H9 (cell line): ENCODE results near the gene TET2. TPM values are rescaled to one million over a fixed set of nuclear protein-coding genes. Genes with fewer than 3 reads are reported as not detected.

Experiments
- DNase-seq: peaks from one replicate; pipeline ENCODE4 v3.0.0-alpha.2; 2017
- H2AFZ ChIP-seq: one replicate; pipeline ENCODE4 v1.6.1; 2013; ENCODE audit warnings: mild to moderate bottlenecking, low read length, control low read depth, moderate library complexity
- H2AK5ac ChIP-seq: 2 replicates; pipeline ENCODE4 v1.6.1; 2013; ENCODE audit warnings: low read length, control low read depth, mixed read lengths; ENCODE audit not compliant: insufficient read length
- H2BK120ac ChIP-seq: one replicate; pipeline ENCODE4 v1.6.1; 2013; ENCODE audit warnings: low read depth, mild to moderate bottlenecking, low read length, control low read depth, inconsistent platforms; ENCODE audit not compliant: poor library complexity, severe bottlenecking
- H2BK12ac ChIP-seq: 2 replicates; pipeline ENCODE4 v1.6.1; 2013; ENCODE audit warnings: low read length, control low read depth, mixed read lengths, low read depth; ENCODE audit not compliant: insufficient read length
- H2BK15ac ChIP-seq: 2 replicates; pipeline ENCODE4 v1.6.1; 2013; ENCODE audit warnings: low read depth, low read length, control low read depth
- H2BK20ac ChIP-seq: one replicate; pipeline ENCODE4 v1.6.1; 2013; ENCODE audit warnings: low read depth, mild to moderate bottlenecking, low read length, control low read depth, inconsistent platforms; ENCODE audit not compliant: poor library complexity, severe bottlenecking
- H2BK5ac ChIP-seq: 2 replicates; pipeline ENCODE4 v1.6.1; 2013; ENCODE audit warnings: low read length, control low read depth, mixed read lengths; ENCODE audit not compliant: insufficient read length
- H3K14ac ChIP-seq: 2 replicates; pipeline ENCODE4 v1.6.1; 2013; ENCODE audit warnings: low read length, control low read depth; ENCODE audit not compliant: insufficient read depth
- H3K18ac ChIP-seq: 2 replicates; pipeline ENCODE4 v1.6.1; 2013; ENCODE audit warnings: low read depth, mild to moderate bottlenecking, mixed read lengths, low read length, control low read depth; ENCODE audit not compliant: insufficient read length
- H3K23ac ChIP-seq: 2 replicates; pipeline ENCODE4 v1.6.1; 2013; ENCODE audit warnings: low read length, control low read depth, mixed read lengths, low read depth; ENCODE audit not compliant: insufficient read length
- H3K23me2 ChIP-seq: 2 replicates; pipeline ENCODE4 v1.6.1; 2013; ENCODE audit warnings: low read depth, mild to moderate bottlenecking, mixed read lengths, low read length, control low read depth; ENCODE audit not compliant: insufficient read length, poor library complexity, severe bottlenecking
- H3K27ac ChIP-seq: 2 replicates; pipeline ENCODE4 v1.5.1; 2013; ENCODE audit warnings: low read length, control low read depth, mixed read lengths, low read depth; ENCODE audit not compliant: insufficient read length
- H3K27me3 ChIP-seq: 2 replicates; pipeline ENCODE4 v1.6.1; 2013; ENCODE audit warnings: low read length, control low read depth, inconsistent platforms; ENCODE audit not compliant: insufficient read depth
- H3K4ac ChIP-seq: 2 replicates; pipeline ENCODE4 v1.6.1; 2013; ENCODE audit warnings: low read depth, mild to moderate bottlenecking, control low read depth, inconsistent platforms, low read length, moderate library complexity
- H3K4me1 ChIP-seq: 2 replicates; pipeline ENCODE4 v1.6.1; 2013; ENCODE audit warnings: low read length, control low read depth, inconsistent platforms; ENCODE audit not compliant: insufficient read depth
- H3K4me2 ChIP-seq: 2 replicates; pipeline ENCODE4 v1.6.1; 2013; ENCODE audit warnings: low read length, control low read depth, mixed read lengths; ENCODE audit not compliant: insufficient read length, insufficient read depth
- H3K56ac ChIP-seq: 2 replicates; pipeline ENCODE4 v1.6.1; 2013; ENCODE audit warnings: low read depth, mild to moderate bottlenecking, mixed read lengths, low read length, control low read depth; ENCODE audit not compliant: insufficient read length
- H3K79me1 ChIP-seq: 2 replicates; pipeline ENCODE4 v1.6.1; 2013; ENCODE audit warnings: low read depth, mild to moderate bottlenecking, moderate library complexity, low read length, control low read depth, inconsistent platforms; ENCODE audit not compliant: insufficient read depth, poor library complexity, severe bottlenecking
- H3K79me2 ChIP-seq: 2 replicates; pipeline ENCODE4 v1.6.1; 2013; ENCODE audit warnings: low read length, control low read depth, inconsistent platforms; ENCODE audit not compliant: insufficient read depth
- H3K9ac ChIP-seq: 2 replicates; pipeline ENCODE4 v1.6.1; 2013; ENCODE audit warnings: low read length, control low read depth, mixed read lengths; ENCODE audit not compliant: insufficient read length; ENCODE audit errors: extremely low read depth
- H3K9me3 ChIP-seq: one replicate; pipeline ENCODE4 v1.6.1; 2013; ENCODE audit warnings: low read depth, low read length, inconsistent platforms; ENCODE audit not compliant: control insufficient read depth
- H3T11ph ChIP-seq: one replicate; pipeline ENCODE4 v1.6.1; 2013; ENCODE audit warnings: mild to moderate bottlenecking, low read length, control low read depth, inconsistent platforms
- H4K20me1 ChIP-seq: one replicate; pipeline ENCODE4 v1.6.1; 2013; ENCODE audit not compliant: control insufficient read depth, insufficient read length, insufficient read depth
- H4K5ac ChIP-seq: 2 replicates; pipeline ENCODE4 v1.6.1; 2013; ENCODE audit warnings: low read depth, mild to moderate bottlenecking, mixed read lengths, low read length, control low read depth; ENCODE audit not compliant: insufficient read length
- H4K8ac ChIP-seq: replicated peaks from 2 replicates; pipeline ENCODE4 v1.6.1; 2013; ENCODE audit warnings: low read length, control low read depth, mixed read lengths, low read depth; ENCODE audit not compliant: insufficient read length
- H4K91ac ChIP-seq: 2 replicates; pipeline ENCODE4 v1.6.1; 2013; ENCODE audit warnings: low read depth, mild to moderate bottlenecking, moderate library complexity, mixed read lengths, low read length, control low read depth; ENCODE audit not compliant: insufficient read length
- H3K27ac Mint-ChIP-seq, 3 experiments: 2 replicates in 2 of 3; 3 replicates in 1 of 3; pipeline ENCODE4 v1.8.0; 2020 to 2021; ENCODE audit warnings: mixed read lengths in 3 of 3, mild to moderate bottlenecking in 1 of 3, moderate library complexity in 1 of 3
- H3K27me3 Mint-ChIP-seq: 2 replicates; pipeline ENCODE4 v1.8.0; 2021; ENCODE audit warnings: low read depth, mild to moderate bottlenecking, moderate library complexity, mixed read lengths
- H3K36me3 Mint-ChIP-seq, 3 experiments: 2 replicates in 2 of 3; 3 replicates in 1 of 3; pipeline ENCODE4 v1.8.0; 2020 to 2021; ENCODE audit warnings: low read depth in 3 of 3, mixed read lengths in 3 of 3; ENCODE audit not compliant: insufficient read depth in 1 of 3
- H3K4me1 Mint-ChIP-seq, 2 experiments: 2 replicates each; pipeline ENCODE4 v1.8.0; 2020; ENCODE audit warnings: mixed read lengths in 2 of 2
- H3K4me3 Mint-ChIP-seq, 2 experiments: 2 replicates in 1 of 2; 3 replicates in 1 of 2; pipeline ENCODE4 v1.8.0; 2020 to 2021; ENCODE audit warnings: mild to moderate bottlenecking in 2 of 2, mixed read lengths in 2 of 2, moderate library complexity in 1 of 2
- H3K9me3 Mint-ChIP-seq, 2 experiments: 2 replicates in 1 of 2; 3 replicates in 1 of 2; pipeline ENCODE4 v1.8.0; 2020; ENCODE audit warnings: mild to moderate bottlenecking in 2 of 2, mixed read lengths in 2 of 2, moderate library complexity in 1 of 2
- CTCF ChIP-seq: fragments of 200-600 bp; sonication (generic); conservative IDR thresholded peaks from 3 replicates; pipeline ENCODE4 v1.8.0; 2021; ENCODE audit warnings: antibody characterized with exemption, mild to moderate bottlenecking
- WGBS: extraction: QIAGEN DNeasy Blood & Tissue Kit; methylation state at CpG from one replicate; pipeline ENCODE4 v1.1.7; 2013; ENCODE audit warnings: missing lambda C conversion rate, low lambda C conversion rate, mixed read lengths; ENCODE audit not compliant: insufficient read length; ENCODE audit errors: extremely low coverage; 5-methylcytosine and 5-hydroxymethylcytosine counted together
- total RNA-seq: library from RNA; stranded (reverse); gene quantifications from 2 replicates; pipeline ENCODE4 v1.2.1, GENCODE V29; 2021

Gene TET2
- total RNA-seq, 1 experiment from 2014 or later: 3.1 TPM

GRCh38 chr4:105207386-105207785 lies 60.7 kb downstream of the TET2 start:
- Histone ChIP-seq H3K4ac (no peak overlapping the region), H4K8ac (no peak overlapping the region), H2BK12ac (no peak overlapping the region), H2BK5ac (no peak overlapping the region), H2BK20ac (no peak overlapping the region), H2BK15ac (no peak overlapping the region), H4K5ac (no peak overlapping the region), H3K14ac (no peak overlapping the region), H3K23ac (no peak overlapping the region), H3K18ac (no peak overlapping the region), H3K79me1 (no peaks in the 10 kb centered on the region), H3K4me1 (no peaks in the 10 kb centered on the region; the same call in 1 of the 2 replicates), H3K4me2 (no peak overlapping the region), H2AK5ac (no peak overlapping the region), H3K9me3 (no peaks in the 10 kb centered on the region), H4K20me1 (no peaks in the 10 kb centered on the region), H2BK120ac (no peak overlapping the region), H3K56ac (no peak overlapping the region), H3T11ph (no peak overlapping the region), H3K27ac (no peak overlapping the region), H3K9ac (no peak overlapping the region), H3K27me3 (no peaks in the 10 kb centered on the region), H2AFZ (no peak overlapping the region), H3K79me2 (no peaks in the 10 kb centered on the region), H4K91ac (no peak overlapping the region), H3K23me2 (no peaks in the 10 kb centered on the region)
- peaks cover 38 to 40% of the 10 kb centered on the region in 2 experiments for H3K4me1 Mint-ChIP-seq
- no peaks in the 10 kb centered on the region for H3K36me3 Mint-ChIP-seq
- WGBS: no CpG with 5 or more reads among the region's 2 CpGs
- no peak for DNase-seq
- no peak for TF ChIP-seq CTCF
- no peaks in the 10 kb centered on the region for H3K9me3 Mint-ChIP-seq
- H3K27me3 Mint-ChIP-seq: no peaks in the 10 kb centered on the region; the same call in 1 of the 2 replicates
- no peak overlapping the region for H3K27ac Mint-ChIP-seq
- no peak overlapping the region for H3K4me3 Mint-ChIP-seq
